ENCODE measurements around the gene AMOTL2.

GRCh38 chr3:134361162-134361835 is 12.9 kb downstream of the AMOTL2 start:
- TF ChIP-seq CTCF (IDR thresholded peaks at IDR 0.05) = no peak
- no peak for TF ChIP-seq POLR2A (IDR thresholded peaks at IDR 0.05)

All from Peyer's patch (tissue), 4 donors.